Jurkat, Clone E6-1 (cell line): ENCODE measurements around the gene IL22. TPM values are rescaled to one million over a fixed set of nuclear protein-coding genes. Genes with fewer than 3 reads are reported as not detected.

Experiments used
- DNase-seq: peaks from one replicate; pipeline ENCODE4 v3.0.0-alpha.2; 2011; ENCODE audit warnings: low read depth, low spot score
- H3K4me3 ChIP-seq: 2 replicates; pipeline ENCODE4 v1.5.1; 2011; ENCODE audit warnings: mild to moderate bottlenecking, low read length, control low read depth, moderate library complexity
- polyA plus RNA-seq: library from polyadenylated mRNA; unstranded; fragments of >200 nt; gene quantifications from one replicate; pipeline ENCODE4 v1.2.1, GENCODE V29; 2012; ENCODE audit warnings: missing spikeins; ENCODE audit not compliant: insufficient read length, insufficient read depth

Gene IL22, protein sequence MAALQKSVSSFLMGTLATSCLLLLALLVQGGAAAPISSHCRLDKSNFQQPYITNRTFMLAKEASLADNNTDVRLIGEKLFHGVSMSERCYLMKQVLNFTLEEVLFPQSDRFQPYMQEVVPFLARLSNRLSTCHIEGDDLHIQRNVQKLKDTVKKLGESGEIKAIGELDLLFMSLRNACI
- not detected for polyA plus RNA-seq

DNA sequence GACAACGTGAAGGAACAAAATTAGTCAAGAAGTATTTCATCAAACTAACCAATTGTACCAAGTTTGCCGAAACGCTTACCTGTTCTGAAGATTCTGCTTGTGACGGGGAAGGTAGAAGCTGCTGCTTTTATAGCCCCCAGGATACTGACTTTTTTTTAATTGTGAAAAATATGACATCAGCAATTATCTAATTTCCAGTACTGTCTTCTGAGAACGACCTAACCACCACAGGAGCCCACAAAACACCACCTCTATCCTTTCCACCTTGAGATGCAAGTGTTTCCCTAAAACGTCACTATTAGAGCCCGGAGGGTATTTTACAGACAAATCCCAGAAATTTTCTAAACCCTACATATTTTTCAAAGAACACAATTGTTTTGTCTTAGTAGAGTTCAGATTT lies at the start of gene IL22:
IL22 (minus strand) TSS at position 101 of the 400 bp plus-strand sequence. CDS start 156 bp downstream, outside the sequence.
- H3K4me3 ChIP-seq, result no peak within 1 kb of the TSS
- DNase-seq, result no peak

DNA sequence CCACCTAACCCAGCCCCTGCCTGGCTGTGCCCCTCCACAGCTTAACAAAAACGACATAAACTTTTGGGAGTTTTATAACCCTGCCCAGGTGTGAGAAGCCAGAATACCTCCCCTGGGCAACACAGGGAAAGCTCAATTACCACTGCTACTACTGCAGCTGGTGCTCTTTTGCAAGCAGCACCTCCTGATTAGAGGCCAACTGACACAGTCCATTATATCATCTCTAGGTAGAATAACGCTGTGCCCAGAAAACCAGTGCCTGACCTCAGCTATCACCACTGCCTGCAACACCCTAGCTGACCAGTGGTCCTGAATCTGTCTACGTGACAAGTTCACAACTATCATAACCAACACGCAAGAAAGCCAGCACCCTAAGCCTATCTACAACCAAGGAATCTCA lies 44.5 kb upstream of the IL22 start:
- no peak for DNase-seq
- no peak overlapping the region for H3K4me3 ChIP-seq

DNA sequence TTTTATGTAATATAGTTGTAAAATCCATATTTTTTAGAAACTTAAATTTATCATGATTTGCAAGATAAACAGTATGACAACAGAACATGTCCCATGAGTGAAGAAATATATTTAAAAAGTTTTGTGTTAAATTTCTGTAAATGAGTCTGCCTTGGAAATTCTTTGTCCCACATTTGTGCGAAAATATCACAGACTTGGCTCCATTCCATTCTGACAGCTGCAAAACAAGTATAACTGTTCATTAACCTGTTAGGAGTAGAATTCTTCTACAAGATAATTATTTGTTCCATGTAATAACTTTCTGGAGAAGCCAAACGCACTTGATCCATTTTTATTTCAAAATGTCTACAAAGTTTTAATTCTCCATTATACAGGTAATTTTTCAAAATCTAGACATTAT lies 40.8 kb upstream of the IL22 start:
- DNase-seq, result no peak

DNA sequence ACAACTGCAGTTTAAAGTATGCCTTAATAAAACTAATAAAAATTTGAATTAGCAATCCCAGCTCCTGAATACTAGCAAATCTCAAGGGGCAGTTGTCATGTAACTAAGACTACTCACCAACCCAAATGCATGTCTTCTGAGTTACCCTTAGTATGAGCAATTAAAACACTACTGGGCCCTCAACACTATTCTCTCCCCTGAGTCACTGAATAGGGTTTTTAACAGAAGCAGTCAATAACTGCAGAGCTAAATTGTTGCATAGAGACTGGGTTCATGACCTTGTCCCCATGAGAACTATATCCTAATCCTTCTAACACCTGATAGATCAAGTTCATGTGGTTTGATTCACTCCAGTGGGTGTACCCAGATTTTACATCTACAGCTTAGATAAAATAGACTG lies 39.9 kb upstream of the IL22 start:
- H3K4me3 ChIP-seq, result no peak overlapping the region
- no peak for DNase-seq

More for the DNA sequence above, 40.8 kb upstream of the IL22 start:
- no peak overlapping the region for H3K4me3 ChIP-seq

DNA sequence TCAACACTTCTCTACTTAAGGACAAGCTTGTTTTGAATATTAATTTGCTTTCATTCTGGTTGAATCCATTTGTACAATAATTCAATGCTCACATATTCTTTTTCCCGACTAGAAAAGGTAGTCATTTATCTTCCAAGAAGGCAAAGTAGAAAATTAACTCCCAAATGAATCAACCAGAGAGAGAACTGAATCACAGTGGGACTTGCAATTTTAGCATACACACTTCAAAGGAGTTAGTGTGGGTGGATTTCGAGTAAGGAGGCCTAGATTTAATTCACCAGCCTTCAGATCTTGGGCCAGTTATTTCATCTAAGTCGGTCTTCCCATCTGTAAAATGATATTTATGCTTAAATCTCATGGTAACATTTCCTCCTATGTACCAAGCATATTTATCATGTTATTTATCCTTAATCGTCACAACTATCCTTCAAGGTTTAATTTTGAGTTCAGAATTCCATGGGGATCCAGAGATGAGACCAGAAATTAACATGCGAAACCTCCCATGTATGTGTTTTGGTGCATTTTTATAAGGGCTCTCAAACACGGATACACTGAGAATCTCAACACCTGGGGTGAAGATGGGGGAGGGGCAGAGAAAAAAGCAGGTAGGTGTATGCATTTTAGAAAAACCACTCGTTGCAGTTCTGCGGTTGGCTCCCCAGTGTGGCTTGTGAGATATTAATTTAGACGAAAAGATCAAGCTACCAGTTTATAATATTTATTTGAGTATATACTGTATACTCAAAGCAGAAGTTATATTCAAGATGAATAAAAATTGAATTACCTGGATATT lies 38.9 kb upstream of the IL22 start:
- no peak overlapping the region for H3K4me3 ChIP-seq
- DNase-seq, result no peak

DNA sequence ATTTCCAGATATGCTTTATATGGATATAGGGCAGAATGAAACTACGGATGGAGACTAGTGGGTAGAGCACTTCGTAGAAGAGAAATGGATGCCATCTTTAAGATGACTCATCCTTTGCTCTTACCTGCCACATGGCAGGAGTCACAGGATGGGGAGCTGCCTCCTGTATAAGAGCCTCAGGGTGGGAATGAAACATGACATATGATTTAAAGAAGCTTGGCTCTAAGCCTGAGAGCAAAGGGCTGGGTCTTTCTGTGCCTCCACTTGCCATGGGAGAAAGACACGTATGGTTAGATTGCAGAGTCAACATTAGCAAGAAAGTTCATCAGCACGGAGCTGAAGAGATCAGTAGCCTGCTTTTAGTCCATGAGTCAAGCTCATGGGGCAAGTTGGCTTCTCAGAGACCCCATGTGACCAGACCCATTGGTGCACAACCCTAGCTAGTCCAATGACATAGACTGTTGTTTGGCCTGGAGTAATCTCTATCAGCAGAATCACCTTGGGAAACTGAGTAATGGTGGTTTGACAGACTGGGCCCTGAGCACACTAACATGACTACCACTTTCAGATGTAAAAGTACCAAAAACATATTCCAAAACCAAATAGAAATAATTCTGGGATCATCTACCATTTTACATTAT lies 38.1 kb upstream of the IL22 start:
- no peak overlapping the region for H3K4me3 ChIP-seq

DNA sequence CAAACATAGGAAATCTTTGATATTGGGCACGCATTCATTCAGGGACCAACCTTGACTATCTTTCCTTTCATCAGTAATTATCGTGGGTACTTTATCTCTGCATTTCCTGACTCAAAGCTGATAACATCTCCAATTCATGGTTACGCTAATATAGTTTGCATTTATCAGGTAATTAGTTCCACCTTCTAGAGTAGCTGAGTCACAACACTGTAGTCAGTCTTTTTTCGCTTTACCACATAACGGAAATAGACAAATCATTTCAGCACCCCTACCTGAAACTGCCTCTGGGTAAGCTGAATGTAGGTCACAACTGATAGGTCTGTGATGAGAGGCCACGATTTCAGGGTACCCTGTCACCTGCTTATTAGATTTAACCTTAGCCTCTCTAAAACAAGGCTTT lies 36.7 kb upstream of the IL22 start:
- DNase-seq, result peak; percentile 87
- no peak overlapping the region for H3K4me3 ChIP-seq

More for the DNA sequence above, 38.1 kb upstream of the IL22 start:
- DNase-seq, result no peak

DNA sequence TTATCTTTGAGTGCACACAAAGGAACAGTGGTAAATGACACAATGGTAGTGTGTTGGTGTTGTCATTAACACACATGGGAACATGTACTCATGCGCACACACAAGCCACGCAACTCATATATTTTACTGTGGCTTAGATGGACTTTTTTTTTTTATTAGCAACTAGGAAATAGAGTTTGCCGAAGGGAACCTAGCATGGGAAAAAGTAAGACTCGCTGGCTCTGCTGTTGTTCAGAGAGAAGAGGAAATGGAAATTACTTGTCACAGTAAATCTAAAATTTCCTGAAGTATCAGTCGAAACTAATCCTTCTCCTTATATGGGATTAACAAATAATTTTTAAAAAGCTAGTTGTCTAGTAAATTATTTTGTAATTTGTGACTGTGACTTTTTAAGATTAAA lies 33.7 kb upstream of the IL22 start:
- no peak for DNase-seq
- no peak overlapping the region for H3K4me3 ChIP-seq

DNA sequence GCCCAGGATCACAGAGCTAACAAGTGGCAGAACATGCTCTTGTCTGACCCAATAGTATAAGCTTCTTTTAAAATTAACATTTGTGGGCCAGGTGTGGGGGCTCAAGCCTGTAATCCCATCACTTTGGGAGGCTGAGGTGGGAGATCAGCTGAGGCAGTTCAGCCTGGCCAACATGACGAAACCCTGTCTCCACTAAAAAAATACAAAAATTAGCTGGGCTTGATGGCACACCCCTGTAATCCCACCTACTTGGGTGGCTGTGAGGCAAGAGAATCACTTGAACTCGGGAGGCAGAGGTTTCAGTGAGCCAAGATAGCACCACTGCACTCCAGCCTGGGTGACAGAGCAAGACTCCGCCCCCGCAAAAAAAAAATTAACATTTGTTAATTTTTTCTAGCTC lies 33.0 kb upstream of the IL22 start:
- no peak overlapping the region for H3K4me3 ChIP-seq
- no peak for DNase-seq

DNA sequence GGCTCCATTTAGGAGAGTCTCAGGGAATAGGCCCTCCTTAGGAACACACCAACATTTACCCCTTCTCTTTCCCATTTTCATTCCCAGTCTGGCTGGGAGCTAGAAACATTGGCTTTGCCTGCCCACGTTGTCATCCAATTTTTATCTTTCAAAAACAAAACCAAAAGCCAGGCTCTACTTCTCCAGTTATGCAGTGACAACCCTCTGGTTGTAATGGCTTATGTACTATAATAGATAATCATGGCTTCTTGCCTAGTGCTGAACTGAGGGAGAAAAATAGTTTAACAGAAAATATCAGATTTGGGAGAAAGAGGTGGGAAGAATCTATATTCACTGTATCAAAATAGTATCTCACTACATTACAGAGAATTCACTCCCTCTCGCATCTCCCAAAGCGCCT lies 32.1 kb upstream of the IL22 start:
- no peak overlapping the region for H3K4me3 ChIP-seq
- DNase-seq, result no peak

DNA sequence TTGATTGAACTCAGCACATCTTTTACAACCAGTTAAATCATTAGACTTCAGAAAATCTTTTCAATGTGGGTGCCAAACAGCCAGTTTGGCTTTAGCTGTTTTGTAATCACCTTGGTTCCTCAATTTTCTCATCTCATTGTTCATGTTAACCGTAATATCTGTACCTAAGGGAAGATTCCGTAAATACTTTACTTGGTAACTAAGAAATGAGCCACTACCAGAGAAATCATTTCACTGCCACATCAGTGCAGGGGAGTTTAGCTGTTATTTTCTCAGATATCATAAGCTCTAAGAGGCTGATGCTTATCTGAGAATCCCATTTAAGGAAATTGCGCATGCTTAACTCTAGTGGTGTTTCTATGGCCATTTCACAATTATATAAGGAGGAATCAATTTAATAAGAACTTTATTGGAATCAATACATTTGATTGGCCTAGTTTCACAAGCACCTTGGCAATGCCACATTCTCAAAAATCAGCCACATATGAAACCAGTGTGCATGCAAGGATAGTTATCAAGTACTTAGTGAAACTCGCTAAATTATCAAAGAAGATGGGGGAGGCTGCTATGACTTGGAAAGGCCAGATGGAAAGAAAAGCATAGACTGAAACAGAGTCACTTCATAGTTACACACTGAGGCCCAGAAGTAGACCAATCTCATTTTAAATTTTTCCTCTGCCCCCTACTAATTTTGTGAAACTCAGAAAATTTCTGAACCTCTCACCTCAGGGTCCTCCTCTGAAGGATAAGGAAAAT lies 28.1 kb upstream of the IL22 start:
- H3K4me3 ChIP-seq, result no peak overlapping the region
- DNase-seq, result no peak

DNA sequence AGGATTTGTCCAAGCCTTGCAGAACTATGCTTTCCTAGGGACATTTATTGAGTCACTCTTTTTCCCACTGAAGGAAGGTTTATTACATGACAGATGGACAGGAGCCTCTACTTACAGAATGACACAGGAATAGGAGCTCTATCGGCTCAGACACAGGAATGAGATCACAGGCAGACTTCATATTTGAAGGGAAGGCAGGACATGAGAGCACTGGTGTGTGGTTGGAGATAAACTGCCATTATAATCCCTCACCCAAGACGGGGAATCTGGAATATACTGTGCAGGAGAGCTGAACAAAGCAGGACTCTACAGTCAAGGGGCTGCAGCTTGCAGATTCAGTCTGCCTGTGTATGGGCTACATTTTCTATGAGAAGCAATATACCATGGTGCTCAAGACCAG lies 26.8 kb upstream of the IL22 start:
- no peak for DNase-seq

DNA sequence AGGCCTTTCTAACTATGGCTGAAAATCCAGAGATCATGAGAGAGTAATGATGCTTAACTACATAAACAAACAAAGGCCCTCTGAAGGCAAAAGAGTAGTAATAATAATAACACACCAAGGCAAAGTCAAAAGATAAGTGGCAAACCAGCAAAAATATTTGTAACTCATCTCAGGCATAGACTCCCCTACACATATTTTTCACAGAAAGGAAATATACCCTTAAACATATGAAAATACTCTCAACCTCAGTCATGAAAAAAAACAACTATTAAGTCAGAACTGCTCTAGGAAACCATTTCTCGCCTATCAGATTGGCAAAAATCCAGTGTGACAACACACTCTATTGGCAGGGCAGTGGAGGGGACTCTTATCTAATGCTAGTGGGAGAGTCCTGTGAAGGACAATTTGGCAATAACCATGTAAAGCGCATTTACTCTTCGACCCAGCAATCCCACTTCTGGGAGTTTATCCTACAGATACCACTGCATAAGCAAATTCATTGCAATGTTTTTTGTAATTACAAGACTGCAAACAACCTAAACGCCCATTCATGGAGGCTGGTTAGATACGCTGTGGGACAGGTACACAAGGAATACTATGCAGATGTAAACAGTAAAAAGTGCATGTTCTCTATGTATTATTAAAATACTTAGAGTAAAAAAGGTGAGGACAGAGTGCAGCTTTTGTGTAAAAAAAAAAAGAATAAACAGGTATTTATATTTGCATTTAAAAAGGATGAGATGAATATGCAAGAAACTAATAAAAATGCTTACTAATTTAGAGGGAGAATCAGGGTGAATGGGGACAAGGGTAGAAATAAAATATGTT lies 26.0 kb upstream of the IL22 start:
- no peak for DNase-seq
- no peak overlapping the region for H3K4me3 ChIP-seq

More for the DNA sequence above, 26.8 kb upstream of the IL22 start:
- H3K4me3 ChIP-seq, result no peak overlapping the region

DNA sequence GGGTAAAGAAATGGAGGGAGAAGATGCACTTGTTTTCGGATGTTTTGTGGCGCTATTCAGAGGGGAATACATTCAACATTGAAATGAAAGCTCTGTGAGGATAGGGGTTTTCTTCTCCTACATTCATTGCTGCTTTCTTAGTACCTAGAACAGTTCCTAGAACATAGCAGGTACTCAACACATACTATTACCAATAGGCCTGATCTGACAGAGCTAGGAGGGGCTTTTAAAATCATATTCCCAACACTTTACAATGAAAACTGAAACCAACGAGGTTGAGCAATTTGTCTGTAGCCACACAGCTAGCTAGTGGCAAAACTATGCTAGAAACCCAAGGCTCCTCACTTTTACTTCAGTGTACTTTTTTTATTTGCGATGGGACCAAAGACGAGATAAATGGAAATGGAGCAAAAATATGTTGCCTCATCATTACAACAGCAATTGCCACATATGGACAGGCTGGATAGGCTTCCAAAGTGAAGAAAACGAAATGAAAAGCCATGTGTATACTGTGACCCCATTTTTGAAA lies 23.1 kb upstream of the IL22 start:
- no peak for DNase-seq
- H3K4me3 ChIP-seq, result no peak overlapping the region

DNA sequence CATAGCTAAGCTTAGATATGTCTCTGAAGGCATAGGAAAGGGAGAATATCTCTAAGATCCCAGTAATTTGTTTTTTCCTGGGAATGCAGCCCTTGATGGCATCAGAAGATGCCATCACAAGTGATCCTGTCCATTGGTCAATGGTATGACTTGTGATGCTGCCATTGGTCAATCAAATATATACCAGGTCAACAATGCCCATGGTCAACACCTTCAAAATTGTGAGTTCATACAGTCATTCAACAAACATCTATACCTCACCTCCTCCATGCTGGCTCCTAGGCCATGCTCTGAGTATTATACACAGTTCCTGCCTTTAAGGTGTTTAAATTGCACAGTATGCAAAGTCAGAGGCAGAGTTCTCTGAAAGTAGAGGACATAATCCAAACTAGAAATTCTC lies 19.3 kb upstream of the IL22 start:
- H3K4me3 ChIP-seq, result no peak overlapping the region

DNA sequence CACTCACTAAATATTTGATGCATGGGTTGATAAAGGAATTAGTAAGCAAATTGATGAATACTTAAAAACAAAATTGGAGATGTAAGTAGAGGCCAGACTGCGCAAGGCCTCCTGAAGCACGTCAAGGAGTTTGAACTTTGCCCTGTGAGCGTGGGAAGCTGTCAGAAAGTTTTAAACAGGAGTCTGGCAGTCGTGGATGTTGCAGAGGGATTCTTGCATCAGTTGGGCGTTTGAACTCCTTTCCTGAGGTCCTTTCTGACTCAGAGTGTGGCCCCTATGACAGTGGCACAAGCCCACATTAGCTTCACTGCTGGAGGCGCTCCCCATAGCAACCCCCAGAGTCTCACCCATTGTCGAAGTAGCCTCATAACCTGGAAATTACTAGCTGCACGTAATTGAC lies 17.9 kb upstream of the IL22 start:
- no peak for DNase-seq
- no peak overlapping the region for H3K4me3 ChIP-seq

More for the DNA sequence above, 19.3 kb upstream of the IL22 start:
- no peak for DNase-seq

DNA sequence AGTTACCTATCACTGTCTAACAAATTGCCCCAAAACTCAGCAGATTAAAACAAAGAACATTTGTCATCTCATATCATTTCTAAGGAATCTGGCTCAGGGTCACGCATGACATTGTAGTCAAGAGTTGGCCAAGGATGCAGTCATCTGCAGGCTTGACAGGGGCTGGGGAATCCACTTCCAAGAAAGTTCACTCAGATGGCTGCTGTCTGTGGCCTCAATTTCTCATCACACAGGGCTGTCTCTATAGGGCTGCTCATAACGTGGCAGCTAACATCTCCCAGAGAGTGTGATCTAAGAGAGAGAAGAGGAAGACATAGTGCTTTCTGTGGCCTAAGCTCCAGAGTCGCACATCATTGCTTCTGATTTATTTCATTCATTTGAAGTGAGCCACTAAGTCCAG lies 17.0 kb upstream of the IL22 start:
- H3K4me3 ChIP-seq, result no peak overlapping the region
- DNase-seq, result no peak

DNA sequence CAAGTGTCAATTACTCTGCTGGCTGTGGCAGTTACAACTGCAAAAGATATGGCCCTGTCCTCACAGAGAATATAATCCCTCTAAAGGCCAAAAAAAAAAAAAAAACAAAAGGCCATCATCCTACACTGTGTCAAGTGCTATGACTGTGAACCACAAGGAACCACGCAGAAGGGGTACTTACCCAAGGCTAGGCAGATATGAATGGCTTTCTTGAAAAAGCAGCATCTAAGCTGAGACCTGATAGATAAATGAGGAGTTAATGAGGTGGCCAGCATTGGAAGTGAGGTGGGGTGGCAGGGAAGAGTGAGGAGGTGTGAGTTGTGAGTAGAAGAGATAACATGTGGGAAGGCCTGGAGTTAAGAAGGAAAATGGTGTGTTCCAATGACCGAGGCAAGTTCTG lies 16.4 kb upstream of the IL22 start:
- DNase-seq, result no peak
- no peak overlapping the region for H3K4me3 ChIP-seq

DNA sequence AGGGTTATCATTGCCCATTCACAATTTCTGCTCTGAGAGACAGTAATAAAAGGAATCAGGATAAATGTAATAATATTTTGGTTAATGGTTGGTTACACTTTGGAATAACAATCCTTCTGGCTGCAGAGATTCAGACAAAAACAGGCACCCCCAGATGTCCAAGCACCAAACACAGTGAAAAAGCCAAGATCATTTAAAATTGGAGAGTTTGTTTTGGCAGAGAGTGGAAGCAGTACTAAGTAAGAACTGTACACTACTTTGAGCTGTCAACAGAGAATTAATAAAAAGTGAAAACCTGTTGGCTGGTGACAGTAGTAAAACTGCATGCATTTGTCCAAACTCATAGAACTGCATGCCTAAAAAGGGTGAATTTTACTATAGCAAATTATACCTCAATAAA lies 15.6 kb upstream of the IL22 start:
- H3K4me3 ChIP-seq, result no peak overlapping the region
- DNase-seq, result no peak
